SK-N-SH (cell line): ENCODE measurements around the gene JPH2. TPM values are rescaled to one million over a fixed set of nuclear protein-coding genes. Genes with fewer than 3 reads are reported as not detected.
A peak's percentile ranks its signal among the peaks of the same experiment; 100 is the strongest.

Experiments used
- CTCF ChIA-PET: fragments of 300-600, 350-600 bp; formaldehyde crosslinking; extraction: SDS; loops from one replicate; lab custom pipeline; 2021; lab: Yijun Ruan, JAX
- POLR2A ChIA-PET: fragments of 350-600 bp; sonication (Branson Sonifier 250); formaldehyde crosslinking; extraction: SDS; loops from one replicate; lab custom pipeline; 2020; ENCODE audit warnings: antibody characterized with exemption, inconsistent platforms; lab: Yijun Ruan, JAX
- DNase-seq: peaks from one replicate; pipeline ENCODE4 v3.0.0; 2012
- H2AFZ ChIP-seq: fragments of 200-600 bp; sonication (generic); 2 replicates; pipeline ENCODE4 v1.8.1; 2016; ENCODE audit warnings: antibody characterized with exemption, mild to moderate bottlenecking, low read depth
- H3F3A ChIP-seq: fragments of 200-600 bp; sonication (generic); replicated peaks from 2 replicates; pipeline ENCODE3; 2016; ENCODE audit warnings: antibody characterized with exemption, mild to moderate bottlenecking; ENCODE audit not compliant: insufficient read depth
- H3K27ac ChIP-seq, 2 experiments: fragments of 200-500 bp in 1 of 2; fragments of 200-600 bp in 1 of 2; sonication (Bioruptor generic) in 1 of 2; sonication (generic), shearing (Covaris generic) in 1 of 2; 2 replicates each; pipeline versions ENCODE4 v1.5.1 to v1.6.1; 2014 to 2016; ENCODE audit warnings: low read depth in 2 of 2, inconsistent platforms in 1 of 2, low read length in 1 of 2, mild to moderate bottlenecking in 1 of 2, mixed read lengths in 1 of 2
- H3K27me3 ChIP-seq: fragments of 200-600 bp; sonication (generic), shearing (Covaris generic); 2 replicates; pipeline ENCODE4 v1.6.1; 2016; ENCODE audit warnings: mixed run types; ENCODE audit not compliant: insufficient read depth
- H3K36me3 ChIP-seq, 2 experiments: fragments of 200-500 bp in 1 of 2; fragments of 200-600 bp in 1 of 2; sonication (Bioruptor generic) in 1 of 2; sonication (generic) in 1 of 2; replicated peaks in 1 of 2; 2 replicates each; pipeline versions ENCODE3 to v1.5.1; 2014 to 2016; ENCODE audit warnings: low read length in 1 of 2, mild to moderate bottlenecking in 1 of 2; ENCODE audit not compliant: insufficient read depth in 2 of 2, control insufficient read depth in 1 of 2
- H3K4me1 ChIP-seq, 2 experiments: fragments of 200-500 bp in 1 of 2; fragments of 200-600 bp in 1 of 2; sonication (Bioruptor generic) in 1 of 2; sonication (generic), shearing (Covaris generic) in 1 of 2; 2 replicates each; pipeline versions ENCODE4 v1.5.1 to v1.6.1; 2014 to 2016; ENCODE audit warnings: low read depth in 1 of 2, low read length in 1 of 2, mixed run types in 1 of 2; ENCODE audit not compliant: insufficient read depth in 2 of 2, control insufficient read depth in 1 of 2
- H3K4me2 ChIP-seq: fragments of 200-600 bp; sonication (generic), shearing (Covaris generic); 2 replicates; pipeline ENCODE4 v1.6.1; 2017; ENCODE audit warnings: mixed run types
- H3K4me3 ChIP-seq, 2 experiments: fragments of 200-500 bp in 1 of 2; fragments of 200-600 bp in 1 of 2; sonication (Bioruptor generic) in 1 of 2; sonication (generic), shearing (Covaris generic) in 1 of 2; 2 replicates each; pipeline versions ENCODE4 v1.5.1 to v1.8.1; 2014 to 2016; ENCODE audit warnings: low read depth in 2 of 2, inconsistent platforms in 1 of 2, low read length in 1 of 2, mild to moderate bottlenecking in 1 of 2, mixed read lengths in 1 of 2, moderate library complexity in 1 of 2
- H3K79me2 ChIP-seq: fragments of 200-600 bp; sonication (generic); 2 replicates; pipeline ENCODE4 v1.8.1; 2017; ENCODE audit warnings: mild to moderate bottlenecking; ENCODE audit not compliant: insufficient read depth
- H3K9ac ChIP-seq: fragments of 200-600 bp; sonication (generic); 2 replicates; pipeline ENCODE4 v1.6.1; 2017; ENCODE audit warnings: mixed run types
- H3K9me2 ChIP-seq: fragments of 200-600 bp; sonication (generic); 2 replicates; pipeline ENCODE4 v1.6.1; 2017; ENCODE audit warnings: mixed run types
- H3K9me3 ChIP-seq: fragments of 200-600 bp; sonication (generic); 2 replicates; pipeline ENCODE4 v1.6.1; 2017; ENCODE audit warnings: mixed run types, mild to moderate bottlenecking, moderate library complexity
- H4K20me1 ChIP-seq: fragments of 200-600 bp; sonication (generic); 2 replicates; pipeline ENCODE4 v1.6.1; 2017; ENCODE audit warnings: mild to moderate bottlenecking, mixed run types; ENCODE audit not compliant: insufficient read depth
- CTCF ChIP-seq: fragments of 200-600 bp; sonication (generic); IDR thresholded peaks from 2 replicates; pipeline ENCODE4 v1.6.1; 2017; ENCODE audit warnings: antibody characterized with exemption, mild to moderate bottlenecking, moderate library complexity
- EP300 ChIP-seq, 2 experiments: IDR thresholded peaks; 2 replicates each; pipeline versions ENCODE4 v1.4.0 to v1.6.1; 2012; ENCODE audit warnings: borderline replicate concordance in 1 of 2, low read depth in 1 of 2, low read length in 1 of 2
- FOSL2 ChIP-seq: IDR thresholded peaks from 2 replicates; pipeline ENCODE4 v1.4.0; 2012; ENCODE audit warnings: low read depth, mild to moderate bottlenecking, moderate library complexity, borderline replicate concordance
- FOXJ3 ChIP-seq: sonication (generic); formaldehyde crosslinking; IDR thresholded peaks from 2 replicates; pipeline ENCODE4 v1.5.1; 2020; ENCODE audit warnings: mild to moderate bottlenecking, missing genetic modification reagents
- GATA2 ChIP-seq: sonication (generic); formaldehyde crosslinking; IDR thresholded peaks from 2 replicates; pipeline ENCODE4 v1.5.0; 2020; ENCODE audit warnings: mild to moderate bottlenecking, missing genetic modification reagents
- IRF3 ChIP-seq: fragments of 150-350 bp; IDR thresholded peaks from 2 replicates; pipeline ENCODE4 v1.6.1; 2016; ENCODE audit warnings: mild to moderate bottlenecking, low read depth, low read length
- JUND ChIP-seq: IDR thresholded peaks from 2 replicates; pipeline ENCODE4 v1.4.0; 2012
- MXI1 ChIP-seq: IDR thresholded peaks from 2 replicates; pipeline ENCODE4 v1.6.1; 2012; ENCODE audit warnings: mild to moderate bottlenecking, low read depth, low read length, improper control_type of control experiment
- NFIC ChIP-seq: IDR thresholded peaks from 2 replicates; pipeline ENCODE4 v1.4.0; 2012; ENCODE audit warnings: borderline replicate concordance
- PBX3 ChIP-seq: IDR thresholded peaks from 2 replicates; pipeline ENCODE4; 2012
- RAD21 ChIP-seq: IDR thresholded peaks from 2 replicates; pipeline ENCODE4 v1.6.1; 2012; ENCODE audit warnings: mild to moderate bottlenecking, low read length
- REST ChIP-seq: IDR thresholded peaks from 2 replicates; pipeline ENCODE4 v1.6.1; 2012; ENCODE audit warnings: mild to moderate bottlenecking, low read depth, low read length, moderate library complexity
- RFX5 ChIP-seq: IDR thresholded peaks from 2 replicates; pipeline ENCODE4 v1.6.1; 2012; ENCODE audit warnings: mild to moderate bottlenecking, improper control_type of control experiment, low read length
- SMC3 ChIP-seq: IDR thresholded peaks from 2 replicates; pipeline ENCODE4 v1.6.1; 2012; ENCODE audit warnings: low read depth, low read length, improper control_type of control experiment
- TAF1 ChIP-seq: IDR thresholded peaks from 2 replicates; pipeline ENCODE4 v1.6.1; 2012; ENCODE audit warnings: low read depth, mild to moderate bottlenecking, low read length, moderate library complexity, borderline replicate concordance
- TCF12 ChIP-seq: IDR thresholded peaks from 2 replicates; pipeline ENCODE4 v1.4.0; 2012
- TEAD4 ChIP-seq: IDR thresholded peaks from 2 replicates; pipeline ENCODE4 v1.4.0; 2012; ENCODE audit warnings: mild to moderate bottlenecking, borderline replicate concordance; ENCODE audit not compliant: insufficient read depth
- USF1 ChIP-seq: IDR thresholded peaks from 2 replicates; pipeline ENCODE4 v1.4.0; 2012; ENCODE audit warnings: low read depth, borderline replicate concordance
- YY1 ChIP-seq: IDR thresholded peaks from 2 replicates; pipeline ENCODE4 v1.4.0; 2012; ENCODE audit warnings: low read depth, mild to moderate bottlenecking
- WGBS: methylation state at CpG from one replicate; pipeline ENCODE4 v1.1.6; 2017; ENCODE audit warnings: low lambda C conversion rate; 5-methylcytosine and 5-hydroxymethylcytosine counted together
- polyA plus RNA-seq, 3 experiments: library from polyadenylated mRNA; depleted of rRNA; stranded (reverse); fragments of >200 nt; gene quantifications; 2 replicates each; pipeline ENCODE4 v1.2.3, GENCODE V29; 2012
- TF ChIP-seq, protein P1 (sequence below): IDR thresholded peaks from 2 replicates; pipeline ENCODE4 v1.4.0; 2012; ENCODE audit warnings: low read depth, borderline replicate concordance

The JPH2 gene
- polyA plus RNA-seq, 1 of the 3 experiments (the other 2 are of a cell fraction), result 0.67 TPM

DNA sequence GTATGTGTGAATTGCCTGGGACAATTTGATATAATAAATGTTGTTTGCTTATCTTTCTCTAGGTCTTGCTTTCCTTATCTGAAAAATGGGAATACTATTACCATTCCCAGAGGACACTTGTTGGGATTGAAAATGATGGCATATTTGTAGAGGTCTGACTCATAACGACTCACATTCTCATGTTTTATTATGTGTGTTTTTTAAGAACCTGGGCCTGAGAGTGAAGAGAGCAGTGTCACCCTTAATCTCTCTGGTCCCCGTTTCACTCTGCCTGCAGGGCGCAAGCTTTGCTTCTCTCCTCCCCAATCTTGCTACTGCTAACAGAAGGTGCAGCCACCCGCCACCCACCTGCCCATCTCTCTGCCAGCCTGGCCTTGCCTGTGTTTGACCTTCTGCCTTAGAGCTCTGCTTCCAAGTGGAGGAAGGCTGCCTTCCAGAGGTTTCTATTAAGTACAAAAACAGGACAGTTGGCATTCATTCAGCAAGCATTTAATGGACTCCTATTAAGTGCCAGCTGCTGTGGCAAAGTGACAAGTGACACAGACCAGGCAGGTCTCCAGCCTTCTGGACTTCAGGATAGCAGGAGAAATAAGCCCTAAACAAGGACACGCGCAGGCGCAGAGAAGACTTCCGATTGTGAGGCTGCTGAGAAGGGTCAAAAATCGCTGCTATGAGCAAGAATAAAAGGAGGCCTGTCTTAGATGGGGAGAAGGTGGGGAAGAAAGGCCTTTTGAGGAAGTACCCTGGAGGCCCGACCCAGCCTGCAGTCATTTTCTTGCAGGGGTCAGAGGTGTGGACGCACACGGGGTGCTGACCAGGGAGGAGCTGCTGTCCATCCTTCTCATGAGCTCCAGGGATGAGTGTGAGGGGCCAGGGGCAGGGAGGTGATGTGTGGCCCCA lies 112.5 kb downstream of the JPH2 start:
- POLR2A ChIA-PET, result interaction anchor here (0.6 to 1.6 kb wide), 3 partner anchors 42 to 62 kb away, joined by 5 to 8 read pairs (median 6); no protein-coding TSS in a partner anchor
- H3F3A ChIP-seq, result no peaks in the 10 kb centered on the region
- H3K4me3 ChIP-seq, result no peak overlapping the region
- no peaks in the 10 kb centered on the region for H3K9me2 ChIP-seq
- no peaks in the 10 kb centered on the region for H3K79me2 ChIP-seq
- peak overlapping the region; percentile 35 to 97; a peak in 3 of 4 replicates for H3K27ac ChIP-seq
- H2AFZ ChIP-seq, result peak overlapping the region; percentile 27; the same call in 1 of the 2 replicates
- peaks cover 9 to 31% of the 10 kb centered on the region in 2 experiments; a peak in 2 of 4 replicates for H3K4me1 ChIP-seq
- DNase-seq, result peak; percentile 86
- H3K9ac ChIP-seq, result no peak overlapping the region
- 50% methylated on average over 10 of the region's 12 CpGs for WGBS
- CTCF ChIA-PET, result interaction anchor here (0.7 to 4.1 kb wide), 15 partner anchors 9 to 325 kb away, joined by 3 to 25 read pairs (median 3); no protein-coding TSS in a partner anchor
- no peaks in the 10 kb centered on the region for H4K20me1 ChIP-seq
- no peaks in the 10 kb centered on the region for H3K9me3 ChIP-seq
- no peaks in the 10 kb centered on the region for H3K27me3 ChIP-seq
- no peak overlapping the region for H3K4me2 ChIP-seq
- no peaks in the 10 kb centered on the region for H3K36me3 ChIP-seq
- TF ChIP-seq MXI1 (peak; percentile 58; the same call in 1 of the 2 replicates), TCF12 (peak; percentile 78), SMC3 (0 out of 2 replicates have a peak, but pooled peaks have one; percentile 46), YY1 (no peak), EP300 (IDR thresholded peaks at IDR 0.05; ENCODE audit: borderline replicate concordance in 1 of 2, low read depth in 1 of 2, low read length in 1 of 2) (peak in 1 of 2 experiments; percentile 100; a peak in 2 of 4 replicates), GATA2 (CRISPR knock-in tag) (peak; percentile 54; the same call in 1 of the 2 replicates), FOSL2 (peak; percentile 48; the same call in 1 of the 2 replicates), PBX3 (peak; percentile 37), REST (no peak), NFIC (peak; percentile 36; the same call in 1 of the 2 replicates), IRF3 (no peak), TAF1 (no peak), USF1 (no peak), RAD21 (peak; percentile 74), CTCF (0 out of 2 replicates have a peak, but pooled peaks have one; percentile 6), FOXJ3 (CRISPR knock-in tag) (peak; percentile 99), RFX5 (no peak), TEAD4 (no peak), JUND (no peak)
- TF ChIP-seq, protein P1, sequence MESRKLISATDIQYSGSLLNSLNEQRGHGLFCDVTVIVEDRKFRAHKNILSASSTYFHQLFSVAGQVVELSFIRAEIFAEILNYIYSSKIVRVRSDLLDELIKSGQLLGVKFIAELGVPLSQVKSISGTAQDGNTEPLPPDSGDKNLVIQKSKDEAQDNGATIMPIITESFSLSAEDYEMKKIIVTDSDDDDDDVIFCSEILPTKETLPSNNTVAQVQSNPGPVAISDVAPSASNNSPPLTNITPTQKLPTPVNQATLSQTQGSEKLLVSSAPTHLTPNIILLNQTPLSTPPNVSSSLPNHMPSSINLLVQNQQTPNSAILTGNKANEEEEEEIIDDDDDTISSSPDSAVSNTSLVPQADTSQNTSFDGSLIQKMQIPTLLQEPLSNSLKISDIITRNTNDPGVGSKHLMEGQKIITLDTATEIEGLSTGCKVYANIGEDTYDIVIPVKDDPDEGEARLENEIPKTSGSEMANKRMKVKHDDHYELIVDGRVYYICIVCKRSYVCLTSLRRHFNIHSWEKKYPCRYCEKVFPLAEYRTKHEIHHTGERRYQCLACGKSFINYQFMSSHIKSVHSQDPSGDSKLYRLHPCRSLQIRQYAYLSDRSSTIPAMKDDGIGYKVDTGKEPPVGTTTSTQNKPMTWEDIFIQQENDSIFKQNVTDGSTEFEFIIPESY, result no peak
